Natural killer cell (primary cell): ENCODE results near the gene PLD2. TPM values are rescaled to one million over a fixed set of nuclear protein-coding genes. Genes with fewer than 3 reads are reported as not detected.

Experiments
- ATAC-seq, 3 donors: fragments of 150-1000 bp in 2 of 3; fragments of 200-7000 bp in 1 of 3; cut with Tn5 transposase; 1 replicate in 1 of 3; 2 replicates in 2 of 3; pipeline ENCODE4 v1.10.0; 2021; ENCODE audit warnings: mild to moderate bottlenecking in 2 of 3, moderate library complexity in 2 of 3
- DNase-seq, 2 donors: peaks; one replicate each; pipeline versions ENCODE4 v3.0.0 to v3.0.0-alpha.2; 2013 to 2021; ENCODE audit warnings: mixed read lengths in 1 of 2
- H3K27ac ChIP-seq: one replicate; pipeline ENCODE4 v1.5.1; 2013; ENCODE audit warnings: mild to moderate bottlenecking, low read length
- H3K27me3 ChIP-seq: one replicate; pipeline ENCODE4 v1.6.1; 2013; ENCODE audit warnings: low read length; ENCODE audit not compliant: control insufficient read depth, insufficient read depth
- H3K36me3 ChIP-seq: one replicate; pipeline ENCODE4 v1.6.1; 2013; ENCODE audit warnings: low read length; ENCODE audit not compliant: control insufficient read depth, insufficient read depth
- H3K4me1 ChIP-seq: one replicate; pipeline ENCODE4 v1.6.1; 2013; ENCODE audit warnings: low read length; ENCODE audit not compliant: control insufficient read depth, insufficient read depth
- H3K4me3 ChIP-seq: one replicate; pipeline ENCODE4 v1.5.1; 2013; ENCODE audit warnings: low read length
- H3K9me3 ChIP-seq: one replicate; pipeline ENCODE4 v1.6.1; 2013; ENCODE audit warnings: low read length; ENCODE audit not compliant: control insufficient read depth, insufficient read depth
- H3K27ac Mint-ChIP-seq, 2 donors: one replicate each; pipeline ENCODE4 v1.8.0; 2022; ENCODE audit warnings: mild to moderate bottlenecking in 2 of 2, mixed read lengths in 2 of 2, moderate library complexity in 1 of 2
- H3K27me3 Mint-ChIP-seq, 2 donors: one replicate each; pipeline ENCODE4 v1.8.0; 2022; ENCODE audit warnings: low read depth in 2 of 2, mixed read lengths in 2 of 2
- H3K36me3 Mint-ChIP-seq: one replicate; pipeline ENCODE4 v1.8.0; 2022; ENCODE audit warnings: mixed read lengths
- H3K4me1 Mint-ChIP-seq, 2 donors: one replicate each; pipeline ENCODE4 v1.8.0; 2022; ENCODE audit warnings: mixed read lengths in 2 of 2
- H3K4me3 Mint-ChIP-seq: one replicate; pipeline ENCODE4 v1.8.0; 2022; ENCODE audit warnings: mild to moderate bottlenecking, moderate library complexity, mixed read lengths
- H3K9me3 Mint-ChIP-seq, 2 donors: one replicate each; pipeline ENCODE4 v1.8.0; 2022; ENCODE audit warnings: mixed read lengths in 2 of 2
- CTCF ChIP-seq: fragments of 200-600 bp; IDR thresholded peaks from one replicate; pipeline ENCODE4 v1.8.0; 2022; ENCODE audit warnings: antibody characterized with exemption
- WGBS: methylation state at CpG from one replicate; pipeline ENCODE4 v1.1.7; 2013; ENCODE audit warnings: missing lambda C conversion rate; ENCODE audit not compliant: insufficient coverage; 5-methylcytosine and 5-hydroxymethylcytosine counted together
- intact Hi-C: fragments of 100-400 bp; cut with micrococcal nuclease; formaldehyde crosslinking; loops from one replicate; pipeline ENCODE4 v1.14.2; 2022
- total RNA-seq, 4 donors: library from RNA; stranded (reverse); fragments of 120-200 nt in 1 of 4; gene quantifications; one replicate each; pipeline versions ENCODE4 v1.2.3 to v1.2.4, GENCODE V29; 2013 to 2022

PLD2 gene
- total RNA-seq, 3 donors from 2014 or later (not counting 1 experiment from before 2014, with no cell fraction given) = 20.8 to 22.7 (median 21.3) TPM

GRCh38 chr17:4790705-4791088, 16.3 kb upstream of the PLD2 start:
- peak overlapping the region; percentile 93 for H3K4me3 Mint-ChIP-seq
- peak overlapping the region; percentile 59 for H3K4me3 ChIP-seq
- H3K27me3 ChIP-seq = peaks cover 18% of the 10 kb centered on the region
- H3K4me1 ChIP-seq = peaks cover 30% of the 10 kb centered on the region
- no peaks in the 10 kb centered on the region for H3K36me3 ChIP-seq
- peak overlapping the region; percentile 79 for H3K27ac ChIP-seq
- no peaks in the 10 kb centered on the region for H3K9me3 ChIP-seq
- H3K36me3 Mint-ChIP-seq = no peaks in the 10 kb centered on the region
- intact Hi-C loops = loop anchor here (2.0 to 5.0 kb wide), 2 partner anchors 16 to 78 kb away; partner anchors contain the start of genes ARRB2 and PLD2
- peaks cover 17 to 21% of the 10 kb centered on the region in 2 donors for H3K27me3 Mint-ChIP-seq
- TF ChIP-seq CTCF = no peak
- DNase-seq (no peak), ATAC-seq (no peak)
- H3K27ac Mint-ChIP-seq = peak overlapping the region; percentile 85
- peaks cover 14 to 18% of the 10 kb centered on the region in 2 donors for H3K4me1 Mint-ChIP-seq
- WGBS = 63% methylated on average over 5 of the region's 7 CpGs
- no peaks in the 10 kb centered on the region for H3K9me3 Mint-ChIP-seq

- no peaks in the 10 kb centered on the region for H3K9me3 Mint-ChIP-seq
- H3K27me3 Mint-ChIP-seq = peaks cover 0 to 3% of the 10 kb centered on the region in 2 donors
- peaks cover 22 to 25% of the 10 kb centered on the region in 2 donors for H3K4me1 Mint-ChIP-seq
- no peak for DNase-seq
- no peak for ATAC-seq
- no peak for TF ChIP-seq CTCF
- intact Hi-C loops = loop anchor here (5.0 kb wide), 2 partner anchors 42 to 107 kb away; partner anchors contain the start of gene CHRNE
- H3K36me3 Mint-ChIP-seq = no peaks in the 10 kb centered on the region
- Histone ChIP-seq H3K27ac (no peak overlapping the region), H3K9me3 (no peaks in the 10 kb centered on the region), H3K4me1 (peaks cover 25% of the 10 kb centered on the region), H3K36me3 (peaks cover 18% of the 10 kb centered on the region), H3K4me3 (no peak overlapping the region), H3K27me3 (no peaks in the 10 kb centered on the region)
- peak overlapping the region in 1 of 2 donors; percentile 94 for H3K27ac Mint-ChIP-seq
- peak overlapping the region; percentile 100 for H3K4me3 Mint-ChIP-seq
- WGBS = no CpG with 5 or more reads among the region's 1 CpG
Observed at GRCh38 chr17:4795168-4795567, 11.8 kb upstream of the PLD2 start.

GRCh38 chr17:4796552-4796920, 10.4 kb upstream of the PLD2 start:
- ATAC-seq (no peak), DNase-seq (peak in 1 of 2 donors; percentile 24)
- Mint-ChIP-seq H3K4me1 (peaks cover 14% of the 10 kb centered on the region in 2 donors), H3K36me3 (no peaks in the 10 kb centered on the region), H3K9me3 (no peaks in the 10 kb centered on the region), H3K27me3 (peaks cover 0 to 3% of the 10 kb centered on the region in 2 donors), H3K4me3 (peak overlapping the region; percentile 100), H3K27ac (peak overlapping the region; percentile 94 to 96)
- Histone ChIP-seq H3K4me3 (peak overlapping the region; percentile 67), H3K27me3 (no peaks in the 10 kb centered on the region), H3K27ac (peak overlapping the region; percentile 63), H3K36me3 (peaks cover 18% of the 10 kb centered on the region), H3K9me3 (no peaks in the 10 kb centered on the region), H3K4me1 (peaks cover 17% of the 10 kb centered on the region)
- TF ChIP-seq CTCF = no peak
- 0% methylated on average over 5 of the region's 7 CpGs for WGBS
- intact Hi-C loops = loop anchor here (1.0 to 5.0 kb wide), 4 partner anchors 10 to 106 kb away; partner anchors contain the start of genes CHRNE and MED11
